DOHH2 (cell line): ENCODE results near the gene C13orf42.
"Not testable (repeated sequence)": the region's sequence is repeated elsewhere in the genome, so short reads cannot be mapped to it uniquely, and the experiment has no call there.

Source experiments
- H3F3A ChIP-seq: fragments of 200-600 bp; sonication (generic), shearing (Covaris generic); 2 replicates; pipeline ENCODE4 v1.6.0; 2016; ENCODE audit warnings: antibody characterized with exemption, mild to moderate bottlenecking; ENCODE audit not compliant: control insufficient read depth, insufficient read depth
- H3K27ac ChIP-seq: fragments of 200-600 bp; sonication (generic); 2 replicates; pipeline ENCODE4 v1.5.1; 2014; ENCODE audit warnings: low read depth, mild to moderate bottlenecking, low read length, moderate library complexity
- H3K27me3 ChIP-seq: fragments of 200-600 bp; sonication (generic); 2 replicates; pipeline ENCODE4 v1.6.1; 2014; ENCODE audit warnings: mild to moderate bottlenecking, low read length, mixed read lengths; ENCODE audit not compliant: control insufficient read depth
- H3K36me3 ChIP-seq: fragments of 200-600 bp; sonication (generic); 2 replicates; pipeline ENCODE4 v1.6.1; 2014; ENCODE audit warnings: mild to moderate bottlenecking, low read length, moderate library complexity, mixed read lengths; ENCODE audit not compliant: control insufficient read depth
- H3K4me1 ChIP-seq: fragments of 200-600 bp; sonication (generic); 2 replicates; pipeline ENCODE4 v1.6.1; 2014; ENCODE audit warnings: mild to moderate bottlenecking, low read length, mixed read lengths; ENCODE audit not compliant: control insufficient read depth
- H3K4me2 ChIP-seq: fragments of 200-600 bp; sonication (generic); 2 replicates; pipeline ENCODE4 v1.6.0; 2014; ENCODE audit warnings: mild to moderate bottlenecking, low read length, moderate library complexity
- H3K4me3 ChIP-seq: fragments of 200-600 bp; sonication (generic); 2 replicates; pipeline ENCODE4 v1.5.1; 2014; ENCODE audit warnings: mild to moderate bottlenecking, low read length, mixed read lengths
- H3K79me2 ChIP-seq: fragments of 200-600 bp; sonication (generic); 2 replicates; pipeline ENCODE4 v1.6.1; 2014; ENCODE audit warnings: mild to moderate bottlenecking, low read length, mixed read lengths; ENCODE audit not compliant: control insufficient read depth
- H3K9me2 ChIP-seq: fragments of 200-600 bp; sonication (generic); replicated peaks from 2 replicates; pipeline ENCODE4 v1.6.1; 2014; ENCODE audit warnings: mild to moderate bottlenecking, low read length, mixed read lengths; ENCODE audit not compliant: control insufficient read depth
- H3K9me3 ChIP-seq: fragments of 200-600 bp; sonication (generic); 2 replicates; pipeline ENCODE4 v1.6.1; 2014; ENCODE audit warnings: antibody characterized with exemption, low read length, mixed read lengths; ENCODE audit not compliant: control insufficient read depth, insufficient read depth
- H4K20me1 ChIP-seq: fragments of 200-600 bp; sonication (generic); 2 replicates; pipeline ENCODE4 v1.6.0; 2014; ENCODE audit warnings: low read depth, mild to moderate bottlenecking, antibody characterized with exemption, low read length, moderate library complexity; ENCODE audit not compliant: control insufficient read depth, insufficient read depth
- EZH2phosphoT487 ChIP-seq: fragments of 200-600 bp; sonication (generic); IDR thresholded peaks from 2 replicates; pipeline ENCODE4 v1.6.1; 2017; ENCODE audit warnings: borderline replicate concordance, mild to moderate bottlenecking, antibody characterized with exemption, low read length, moderate library complexity, mixed read lengths
- TF ChIP-seq, protein P1 (sequence below): fragments of 200-600 bp; sonication (generic); IDR thresholded peaks from one replicate; pipeline ENCODE4 v1.5.1; 2014; ENCODE audit warnings: antibody characterized with exemption, mild to moderate bottlenecking, low read depth, low read length; ENCODE audit not compliant: poor library complexity, severe bottlenecking

Gene C13orf42

DNA sequence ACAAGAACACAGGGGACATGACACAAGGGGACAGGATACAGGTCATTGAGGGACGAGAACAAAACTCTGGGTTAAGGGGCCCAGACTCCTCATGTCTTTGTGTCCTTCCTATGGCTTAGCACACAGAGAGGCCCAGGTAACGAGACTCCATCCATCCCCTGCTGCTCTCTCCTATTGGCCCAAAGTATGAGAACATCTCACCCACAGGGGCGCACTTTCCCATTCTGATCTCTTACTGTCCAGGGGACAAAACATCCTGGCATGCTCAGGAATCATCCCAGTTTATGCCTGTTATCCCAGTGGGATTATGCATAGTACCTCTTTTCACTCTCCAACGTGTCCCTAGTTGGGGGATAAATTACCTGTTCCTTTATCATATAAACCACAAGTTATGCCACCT, 19.2 kb downstream of the C13orf42 start:
- Histone ChIP-seq H3K36me3 (no peaks in the 10 kb centered on the region), H3K9me3 (no peaks in the 10 kb centered on the region), H3K27me3 (no peaks in the 10 kb centered on the region), H3F3A (no peaks in the 10 kb centered on the region), H3K4me2 (no peak overlapping the region), H3K4me1 (no peaks in the 10 kb centered on the region), H3K27ac (no peak overlapping the region), H3K4me3 (no peak overlapping the region), H4K20me1 (no peaks in the 10 kb centered on the region), H3K9me2 (no peaks in the 10 kb centered on the region), H3K79me2 (no peaks in the 10 kb centered on the region)
- no peak for TF ChIP-seq EZH2phosphoT487
- TF ChIP-seq, protein P1, sequence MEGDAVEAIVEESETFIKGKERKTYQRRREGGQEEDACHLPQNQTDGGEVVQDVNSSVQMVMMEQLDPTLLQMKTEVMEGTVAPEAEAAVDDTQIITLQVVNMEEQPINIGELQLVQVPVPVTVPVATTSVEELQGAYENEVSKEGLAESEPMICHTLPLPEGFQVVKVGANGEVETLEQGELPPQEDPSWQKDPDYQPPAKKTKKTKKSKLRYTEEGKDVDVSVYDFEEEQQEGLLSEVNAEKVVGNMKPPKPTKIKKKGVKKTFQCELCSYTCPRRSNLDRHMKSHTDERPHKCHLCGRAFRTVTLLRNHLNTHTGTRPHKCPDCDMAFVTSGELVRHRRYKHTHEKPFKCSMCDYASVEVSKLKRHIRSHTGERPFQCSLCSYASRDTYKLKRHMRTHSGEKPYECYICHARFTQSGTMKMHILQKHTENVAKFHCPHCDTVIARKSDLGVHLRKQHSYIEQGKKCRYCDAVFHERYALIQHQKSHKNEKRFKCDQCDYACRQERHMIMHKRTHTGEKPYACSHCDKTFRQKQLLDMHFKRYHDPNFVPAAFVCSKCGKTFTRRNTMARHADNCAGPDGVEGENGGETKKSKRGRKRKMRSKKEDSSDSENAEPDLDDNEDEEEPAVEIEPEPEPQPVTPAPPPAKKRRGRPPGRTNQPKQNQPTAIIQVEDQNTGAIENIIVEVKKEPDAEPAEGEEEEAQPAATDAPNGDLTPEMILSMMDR, result no peak

DNA sequence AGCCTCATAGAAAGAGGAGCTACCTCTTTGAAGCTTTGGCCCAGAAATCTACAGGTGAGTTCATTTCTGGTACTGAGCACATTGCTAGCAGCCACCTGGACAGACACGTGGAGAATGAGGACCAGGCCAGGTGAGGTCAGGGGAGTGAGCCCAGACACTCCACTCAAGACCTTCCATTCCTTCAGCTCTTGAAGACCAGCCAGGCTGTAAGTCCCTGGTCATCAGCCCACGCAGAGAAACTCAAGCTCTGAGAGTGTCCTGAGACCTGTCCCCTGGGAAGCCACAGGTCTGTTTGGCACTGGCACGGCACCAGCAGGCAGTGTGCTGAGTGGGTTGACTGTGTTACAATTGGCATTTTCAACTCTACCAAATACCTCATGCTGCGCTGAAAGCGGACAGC, 27.4 kb downstream of the C13orf42 start:
- Histone ChIP-seq H3K27me3 (no peaks in the 10 kb centered on the region), H3K4me1 (no peaks in the 10 kb centered on the region), H3F3A (no peaks in the 10 kb centered on the region), H3K79me2 (no peaks in the 10 kb centered on the region), H3K36me3 (no peaks in the 10 kb centered on the region), H4K20me1 (no peaks in the 10 kb centered on the region), H3K27ac (no peak overlapping the region), H3K4me2 (no peak overlapping the region), H3K4me3 (no peak overlapping the region), H3K9me3 (no peaks in the 10 kb centered on the region), H3K9me2 (no peaks in the 10 kb centered on the region)
- TF ChIP-seq, protein P1, result no peak
- TF ChIP-seq EZH2phosphoT487, result no peak

DNA sequence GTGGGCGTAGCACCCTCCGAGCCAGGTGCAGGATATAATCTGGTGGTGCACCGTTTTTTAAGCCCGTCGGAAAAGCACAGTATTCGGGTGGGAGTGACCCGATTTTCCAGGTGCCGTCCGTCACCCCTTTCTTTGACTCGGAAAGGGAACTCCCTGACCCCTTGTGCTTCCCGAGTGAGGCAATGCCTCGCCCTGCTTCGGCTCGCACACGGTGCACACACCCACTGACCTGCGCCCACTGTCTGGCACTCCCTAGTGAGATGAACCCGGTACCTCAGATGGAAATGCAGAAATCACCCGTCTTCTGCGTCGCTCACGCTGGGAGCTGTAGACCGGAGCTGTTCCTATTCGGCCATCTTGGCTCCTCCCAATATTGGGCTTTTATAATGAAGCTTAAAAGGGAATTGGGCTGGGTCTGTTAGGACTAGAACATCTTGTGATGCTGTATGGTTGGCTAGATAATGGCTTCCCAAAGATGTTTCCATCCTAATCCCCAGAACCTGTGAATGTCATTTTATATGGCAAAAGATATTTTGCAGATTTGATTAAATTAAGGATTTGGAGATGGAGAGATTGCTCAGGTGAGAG, 30.5 kb downstream of the C13orf42 start:
- H3F3A ChIP-seq, result not testable (repeated sequence)

DNA sequence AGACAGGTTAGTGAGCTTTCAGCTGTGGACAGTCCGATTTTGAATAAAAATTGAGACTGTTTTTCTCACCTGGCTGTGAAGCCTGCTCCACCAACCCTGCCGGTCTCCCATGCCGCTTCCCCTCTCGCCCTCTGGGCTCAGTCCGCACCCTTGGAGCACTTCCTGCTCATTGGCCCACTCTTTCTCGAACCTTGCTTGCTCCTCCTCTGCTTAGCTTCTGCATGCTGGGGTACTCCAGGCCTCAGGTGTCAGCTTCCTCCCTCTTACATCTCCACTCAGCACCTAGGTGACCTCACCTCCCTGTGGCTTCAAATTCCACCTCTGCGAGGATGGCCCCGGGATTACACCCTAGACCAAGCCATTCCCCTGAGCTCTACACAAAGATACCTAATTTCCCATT, 39.6 kb downstream of the C13orf42 start:
- Histone ChIP-seq H4K20me1 (no peaks in the 10 kb centered on the region), H3K27me3 (no peaks in the 10 kb centered on the region), H3K36me3 (no peaks in the 10 kb centered on the region), H3K4me3 (no peak overlapping the region), H3K4me2 (no peak overlapping the region), H3K79me2 (no peaks in the 10 kb centered on the region), H3K27ac (no peak overlapping the region), H3F3A (no peaks in the 10 kb centered on the region), H3K9me2 (no peaks in the 10 kb centered on the region), H3K4me1 (peaks cover 6% of the 10 kb centered on the region), H3K9me3 (no peaks in the 10 kb centered on the region)
- TF ChIP-seq, protein P1, result no peak

More for the DNA sequence above, 30.5 kb downstream of the C13orf42 start:
- H3K4me2 ChIP-seq, H3K36me3 ChIP-seq, H3K4me1 ChIP-seq, H3K27me3 ChIP-seq, H3K9me2 ChIP-seq, H3K27ac ChIP-seq, H3K9me3 ChIP-seq, H3K4me3 ChIP-seq, H4K20me1 ChIP-seq, H3K79me2 ChIP-seq: not testable (repeated sequence)
